K562 (cell line): Measurements from ENCODE around the gene AKAP13. TPM values are rescaled to one million over a fixed set of nuclear protein-coding genes. Genes with fewer than 3 reads are reported as not detected.

Experiments
- ATAC-seq: fragments of 200-7000 bp; cut with Tn5 transposase; 3 replicates; pipeline ENCODE4 v1.9.1; 2020; ENCODE audit warnings: moderate library complexity
- BruUV-seq: library from RNA; stranded (reverse); fragments of 400-500 nt; replicated peaks from 2 replicates; lab custom pipeline; 2021; lab: Mats Ljungman, UMichigan
- CTCF ChIA-PET: fragments of 300-600 bp; formaldehyde crosslinking; extraction: SDS; loops from one replicate; lab custom pipeline; 2021; ENCODE audit warnings: low intra/inter-chr PET ratio; lab: Yijun Ruan, JAX
- POLR2A ChIA-PET: fragments of 300-600, 350-650 bp; sonication (Branson Sonifier 250); formaldehyde crosslinking; extraction: SDS; loops from one replicate; lab custom pipeline; 2021; ENCODE audit warnings: antibody characterized with exemption, inconsistent platforms; lab: Yijun Ruan, JAX
- DNase-seq, 4 experiments: peaks; one replicate each; pipeline versions ENCODE4 v3.0.0 to v3.0.0-alpha.2; 2011 to 2018; ENCODE audit warnings: low spot score in 3 of 4, mixed read lengths in 3 of 4; ENCODE audit errors: extremely low read depth in 1 of 4
- FAIRE-seq: peaks from 2 replicates; lab custom pipeline; 2011; peaks lifted over from hg19 to GRCh38; lab: Jason Lieb, UNC
- H2AFZ ChIP-seq: 2 replicates; pipeline ENCODE4 v1.6.0; 2011; ENCODE audit warnings: low read depth, low read length, control low read depth, inconsistent platforms
- H3K27ac ChIP-seq: fragments of 200-600 bp; 3 replicates; pipeline ENCODE4 v1.8.0; 2011; ENCODE audit warnings: low read depth, mild to moderate bottlenecking, control low read depth, inconsistent platforms, low read length, moderate library complexity, mixed read lengths; ENCODE audit errors: extremely low read depth
- H3K27me3 ChIP-seq, 2 experiments: fragments of 300-600 bp in 1 of 2; 2 replicates in 1 of 2; 3 replicates in 1 of 2; pipeline versions ENCODE4 v1.6.0 to v1.8.0; 2011; ENCODE audit warnings: inconsistent platforms in 2 of 2, low read length in 2 of 2, mild to moderate bottlenecking in 1 of 2, mixed read lengths in 1 of 2, moderate library complexity in 1 of 2; ENCODE audit not compliant: control insufficient read depth in 2 of 2, insufficient read depth in 2 of 2
- H3K36me3 ChIP-seq: fragments of 300-600 bp; 3 replicates; pipeline ENCODE4 v1.8.0; 2011; ENCODE audit warnings: mild to moderate bottlenecking, low read length, inconsistent platforms; ENCODE audit not compliant: control insufficient read depth, insufficient read depth
- H3K4me1 ChIP-seq, 2 experiments: fragments of 200-600 bp in 1 of 2; replicated peaks in 1 of 2; 2 replicates in 1 of 2; 3 replicates in 1 of 2; pipeline versions ENCODE4 v1.5.1 to v1.8.0; 2011; ENCODE audit warnings: inconsistent platforms in 2 of 2, low read length in 2 of 2, mild to moderate bottlenecking in 1 of 2, mixed read lengths in 1 of 2, moderate library complexity in 1 of 2; ENCODE audit not compliant: control insufficient read depth in 2 of 2, insufficient read depth in 2 of 2
- H3K4me2 ChIP-seq: 2 replicates; pipeline ENCODE4 v1.6.1; 2011; ENCODE audit warnings: low read length, control low read depth, inconsistent platforms, mixed read lengths; ENCODE audit not compliant: insufficient read depth
- H3K4me3 ChIP-seq: fragments of 200-600 bp; sonication (generic), shearing (Covaris generic); 2 replicates; pipeline ENCODE4 v1.5.1; 2016; ENCODE audit warnings: control low read depth, inconsistent platforms
- H3K79me2 ChIP-seq: fragments of 200-600 bp; 3 replicates; pipeline ENCODE4 v1.8.0; 2011; ENCODE audit warnings: low read length, inconsistent platforms; ENCODE audit not compliant: control insufficient read depth, insufficient read depth
- H3K9ac ChIP-seq, 2 experiments: 2 replicates each; pipeline versions ENCODE4 v1.6.0 to v1.6.1; 2011; ENCODE audit warnings: low read depth in 2 of 2, low read length in 2 of 2, control low read depth in 1 of 2, inconsistent platforms in 1 of 2, mild to moderate bottlenecking in 1 of 2, mixed read lengths in 1 of 2; ENCODE audit not compliant: insufficient read depth in 1 of 2
- H3K9me1 ChIP-seq: one replicate; pipeline ENCODE4 v1.6.0; 2011; ENCODE audit warnings: inconsistent platforms, mild to moderate bottlenecking, low read length, moderate library complexity; ENCODE audit not compliant: control insufficient read depth, insufficient read depth
- H3K9me3 ChIP-seq: replicated peaks from 2 replicates; pipeline ENCODE4 v1.5.1; 2011; ENCODE audit warnings: low read depth, low read length, inconsistent platforms; ENCODE audit not compliant: control insufficient read depth, insufficient read depth
- H4K20me1 ChIP-seq: replicated peaks from 2 replicates; pipeline ENCODE4 v1.6.1; 2011; ENCODE audit warnings: low read length, inconsistent platforms, mixed read lengths; ENCODE audit not compliant: control insufficient read depth, insufficient read depth
- ELF4 ChIP-seq: fragments of 450-650 bp; formaldehyde crosslinking; IDR thresholded peaks from 2 replicates; pipeline ENCODE4 v1.4.0; 2022; ENCODE audit warnings: missing genetic modification characterization
- L3MBTL2 ChIP-seq: fragments of 450-650 bp; IDR thresholded peaks from 2 replicates; pipeline ENCODE4 v1.6.1; 2016; ENCODE audit warnings: mild to moderate bottlenecking, moderate library complexity
- ZNF778 ChIP-seq: fragments of 450-650 bp; formaldehyde crosslinking; IDR thresholded peaks from 2 replicates; pipeline ENCODE4 v1.4.0; 2020; ENCODE audit warnings: mild to moderate bottlenecking, moderate library complexity
- WGBS: fragments of 100-300 bp; shearing (Covaris generic); methylation state at CpG from one replicate; pipeline ENCODE4 v1.1.6; 2016; ENCODE audit warnings: low coverage, mixed read lengths; ENCODE audit not compliant: insufficient coverage; ENCODE audit errors: missing lambda C conversion rate; 5-methylcytosine and 5-hydroxymethylcytosine counted together
- in situ Hi-C: fragments of 300-500 bp; cut with MboI; formaldehyde crosslinking; loops from 4 replicates; pipeline ENCODE4 v1.15.0; 2018; ENCODE audit warnings: inconsistent platforms, mixed read lengths
- intact Hi-C: fragments of 100-400 bp; cut with micrococcal nuclease; formaldehyde crosslinking; loops from 2 replicates; pipeline ENCODE4 v1.14.2; 2022
- polyA plus RNA-seq, 8 experiments: library from polyadenylated mRNA; depleted of rRNA in 4 of 8; stranded (reverse) in 5 of 8; unstranded in 3 of 8; fragments of >200 nt; fragmentation: Nextera tagmentation in 2 of 8; fragmentation: Illumina TruSeq in 1 of 8; extraction: Ambion mirVana in 2 of 8; extraction: Trizol in 1 of 8; gene quantifications; 2 replicates each; pipeline versions ENCODE4 v1.2.1 to v1.2.3, GENCODE V29; 2011 to 2014; ENCODE audit warnings: inconsistent platforms in 1 of 8, missing spikeins in 1 of 8
- total RNA-seq, 7 experiments: library from RNA; depleted of rRNA in 6 of 7; stranded (reverse); fragments of >200 nt in 6 of 7; fragmentation: Illumina TruSeq in 2 of 7; extraction: Trizol in 2 of 7; gene quantifications; 2 replicates each; pipeline versions ENCODE4 v1.2.1 to v1.2.3, GENCODE V29; 2011 to 2021; ENCODE audit warnings: low replicate concordance in 1 of 7
- TF ChIP-seq, protein P1 (sequence below): conservative IDR thresholded peaks from 2 replicates; pipeline ENCODE4 v1.6.1; 2011; ENCODE audit warnings: low read depth, mild to moderate bottlenecking, low read length; ENCODE audit not compliant: control insufficient read depth

AKAP13 gene
- total and polyA plus RNA-seq, 9 of the 15 experiments (the other 6 are each of a cell fraction or from before 2014, with no cell fraction given): 0.03 to 1.7 (median 0.42) TPM

DNA sequence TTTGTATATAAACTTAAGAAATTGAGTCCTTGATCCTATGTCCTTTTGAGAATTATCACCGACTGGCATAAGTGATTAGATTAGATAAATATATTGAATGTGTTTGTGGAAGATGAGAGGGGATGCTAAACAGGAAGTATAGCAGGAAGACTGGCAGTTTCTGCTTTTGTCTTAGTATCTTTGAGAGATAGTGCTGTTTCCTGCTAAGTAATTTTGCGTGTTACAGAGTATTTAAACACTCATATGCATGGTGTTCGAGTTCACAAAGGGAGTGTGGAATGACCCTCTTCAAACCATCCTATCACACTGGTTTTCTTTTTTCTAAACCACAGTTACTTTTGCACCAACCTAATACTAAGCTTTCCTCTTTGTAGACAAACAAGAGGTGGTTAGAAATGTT, 308.3 kb downstream of the AKAP13 start:
- intact Hi-C loops: no loop called here

DNA sequence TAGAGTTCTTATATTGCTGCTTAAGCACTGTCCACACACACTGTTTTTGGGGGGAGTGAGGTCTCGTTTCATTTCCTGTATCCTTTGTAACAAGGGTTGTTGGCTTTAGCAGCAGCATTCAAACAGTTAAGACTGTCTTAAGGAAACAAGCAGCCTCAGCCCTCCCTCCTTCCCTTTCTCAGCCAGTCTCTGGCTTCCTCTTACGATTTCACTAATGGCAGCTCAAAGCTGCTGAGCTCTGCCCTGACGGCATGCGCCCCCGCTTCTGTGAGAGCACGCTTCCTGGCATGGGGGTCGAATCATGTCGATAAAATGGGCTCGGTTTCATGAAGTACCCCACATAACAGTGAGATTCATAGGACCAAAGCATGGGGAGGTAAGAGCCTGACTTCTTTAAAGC, 309.3 kb downstream of the AKAP13 start:
- intact Hi-C loops (no loop called here), in situ Hi-C loops (no loop called here)
- H3K9me1 ChIP-seq: no peaks in the 10 kb centered on the region
- H4K20me1 ChIP-seq: no peaks in the 10 kb centered on the region
- BruUV-seq: no TSS peak
- H3K4me1 ChIP-seq: no peaks in the 10 kb centered on the region
- TF ChIP-seq L3MBTL2 (no peak), ELF4 (CRISPR knock-in tag) (no peak)
- H3K4me2 ChIP-seq: no peak overlapping the region
- H3K27me3 ChIP-seq: peaks cover 0 to 3% of the 10 kb centered on the region in 2 experiments; a peak in 2 of 5 replicates
- DNase-seq (no peak), FAIRE-seq (no peak), ATAC-seq (no peak)
- no peaks in the 10 kb centered on the region for H3K9me3 ChIP-seq
- no peaks in the 10 kb centered on the region for H3K36me3 ChIP-seq
- ChIA-PET CTCF (no interaction called here), POLR2A (no interaction called here)
- WGBS: 0% methylated on average over 6 of the region's 9 CpGs
- H3K79me2 ChIP-seq: no peaks in the 10 kb centered on the region
- no peak overlapping the region for H2AFZ ChIP-seq
- no peak overlapping the region for H3K4me3 ChIP-seq
- H3K27ac ChIP-seq: no peak overlapping the region
- H3K9ac ChIP-seq: no peak overlapping the region

More for the DNA sequence above, 308.3 kb downstream of the AKAP13 start:
- no peak for FAIRE-seq
- no TSS peak for BruUV-seq
- H3K4me3 ChIP-seq: no peak overlapping the region
- H3K27ac ChIP-seq: no peak overlapping the region
- peaks cover 0 to 3% of the 10 kb centered on the region in 2 experiments; a peak in 2 of 5 replicates for H3K27me3 ChIP-seq
- no peak overlapping the region for H2AFZ ChIP-seq
- no peaks in the 10 kb centered on the region for H3K36me3 ChIP-seq
- POLR2A ChIA-PET: no interaction called here
- H3K9ac ChIP-seq: no peak overlapping the region
- no peak for DNase-seq
- H3K4me2 ChIP-seq: no peak overlapping the region
- H4K20me1 ChIP-seq: no peaks in the 10 kb centered on the region
- H3K79me2 ChIP-seq: no peaks in the 10 kb centered on the region
- H3K9me1 ChIP-seq: no peaks in the 10 kb centered on the region
- ATAC-seq: no peak
- H3K9me3 ChIP-seq: no peaks in the 10 kb centered on the region
- CTCF ChIA-PET: no interaction called here
- TF ChIP-seq, protein P1, sequence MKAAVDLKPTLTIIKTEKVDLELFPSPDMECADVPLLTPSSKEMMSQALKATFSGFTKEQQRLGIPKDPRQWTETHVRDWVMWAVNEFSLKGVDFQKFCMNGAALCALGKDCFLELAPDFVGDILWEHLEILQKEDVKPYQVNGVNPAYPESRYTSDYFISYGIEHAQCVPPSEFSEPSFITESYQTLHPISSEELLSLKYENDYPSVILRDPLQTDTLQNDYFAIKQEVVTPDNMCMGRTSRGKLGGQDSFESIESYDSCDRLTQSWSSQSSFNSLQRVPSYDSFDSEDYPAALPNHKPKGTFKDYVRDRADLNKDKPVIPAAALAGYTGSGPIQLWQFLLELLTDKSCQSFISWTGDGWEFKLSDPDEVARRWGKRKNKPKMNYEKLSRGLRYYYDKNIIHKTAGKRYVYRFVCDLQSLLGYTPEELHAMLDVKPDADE: no peak
- no peak for TF ChIP-seq ZNF778
- in situ Hi-C loops: no loop called here
- 0% methylated on average over 3 of the region's 3 CpGs for WGBS
- no peaks in the 10 kb centered on the region for H3K4me1 ChIP-seq
